Measurements from ENCODE around the gene DTD2. TPM values are rescaled to one million over a fixed set of nuclear protein-coding genes. Genes with fewer than 3 reads are reported as not detected.

The DTD2 gene
- total and polyA plus RNA-seq, 2 of the 8 experiments (the other 6 are each of a cell fraction or from before 2014, with no cell fraction given), result 12.0 to 19.5 TPM

DNA sequence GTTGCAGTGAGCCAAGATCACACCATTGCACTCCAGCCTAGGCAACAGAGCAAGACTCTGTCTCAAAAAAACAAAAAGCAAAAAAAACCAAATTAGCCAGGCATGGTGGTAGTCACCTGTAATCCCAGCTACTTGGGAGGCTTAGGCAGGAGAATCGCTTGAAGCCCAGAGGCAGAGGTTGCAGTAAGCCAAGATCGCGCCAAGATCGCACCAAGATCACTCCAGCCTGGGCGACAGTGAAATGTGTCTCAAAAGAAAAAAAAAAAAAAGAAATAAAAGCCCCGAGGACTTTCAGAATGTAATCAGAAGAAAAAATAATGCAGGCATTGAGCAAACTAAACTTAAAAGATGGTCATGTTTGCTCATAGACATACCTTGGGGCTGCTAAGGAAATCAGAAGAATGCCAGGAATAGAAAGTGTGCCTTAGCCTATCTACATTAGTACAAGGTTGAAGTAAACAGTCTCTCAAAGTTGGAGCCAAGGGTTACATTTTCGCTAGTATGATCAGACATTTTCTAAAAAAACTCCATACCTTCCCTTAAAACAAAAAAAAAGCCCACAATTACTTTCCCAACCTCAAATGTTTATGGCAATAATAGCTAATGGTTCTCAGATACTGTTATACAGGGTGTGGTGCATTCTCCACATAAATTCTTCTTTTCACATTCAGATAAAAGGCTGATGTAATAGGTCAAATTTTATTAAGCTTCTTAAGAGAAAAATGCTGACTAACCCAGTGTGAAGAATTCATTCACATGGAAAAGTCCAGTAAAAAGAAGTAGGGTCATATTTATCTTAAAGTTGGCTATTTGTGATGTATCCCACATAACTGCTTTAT is 15.8 kb downstream of the DTD2 start:
- no peak overlapping the region for H3K27ac ChIP-seq (ENCODE audit: low read depth, low read length)
- no peak overlapping the region for H3K18ac ChIP-seq (ENCODE audit: extremely low read depth, low read length)
- H3K23me2 ChIP-seq (ENCODE audit: low read depth, low read length), result no peaks in the 10 kb centered on the region
- POLR2A ChIA-PET (ENCODE audit: partially characterized antibody), result no interaction called here
- no peak overlapping the region for H2BK12ac ChIP-seq (ENCODE audit: low read depth, low read length)
- no peaks in the 10 kb centered on the region for H4K20me1 ChIP-seq (replicated peaks in 1 of 2; ENCODE audit: control insufficient read depth in 1 of 2, insufficient read depth in 2 of 2, low read length in 2 of 2)
- H4K5ac ChIP-seq (ENCODE audit: insufficient read length, low read depth, low read length), result no peak overlapping the region
- peaks cover 5 to 6% of the 10 kb centered on the region in 2 experiments; a peak in 2 of 4 replicates for H3K9me3 ChIP-seq (ENCODE audit: insufficient read depth in 2 of 2, low read depth in 1 of 2, low read length in 1 of 2)
- H2BK20ac ChIP-seq (ENCODE audit: low read length), result no peak overlapping the region
- H3K14ac ChIP-seq (ENCODE audit: insufficient read length), result no peak overlapping the region
- no peak overlapping the region for H3K4me2 ChIP-seq (ENCODE audit: insufficient read depth in 1 of 2, low read depth in 2 of 2, low read length in 2 of 2)
- H2BK5ac ChIP-seq (ENCODE audit: low read depth, low read length), result no peak overlapping the region
- FAIRE-seq, result no peak
- H3K9ac ChIP-seq (replicated peaks in 1 of 4; ENCODE audit: extremely low read depth in 1 of 4, low read depth in 3 of 4, low read length in 3 of 4), result no peak overlapping the region
- WGBS, 2 experiments (ENCODE audit: extremely low coverage in 1 of 2, insufficient coverage in 1 of 2, insufficient read length in 1 of 2, insufficient replicate concordance in 2 of 2, low coverage in 1 of 2, low lambda C conversion rate in 2 of 2, missing lambda C conversion rate in 1 of 2), result 82% methylated on average over 6 of the region's 7 CpGs; no CpG with 5 or more reads in 1 of the 2 experiments
- no peaks in the 10 kb centered on the region for H3K4me1 ChIP-seq (replicated peaks in 1 of 4; ENCODE audit: control insufficient read depth in 3 of 4, insufficient read depth in 4 of 4, low read length in 3 of 4)
- H2AK5ac ChIP-seq (ENCODE audit: low read depth, low read length), result no peak overlapping the region
- H2BK120ac ChIP-seq (replicated peaks; ENCODE audit: low read depth, low read length), result no peak overlapping the region
- H3K56ac ChIP-seq (replicated peaks; ENCODE audit: insufficient read length, low read depth, low read length), result no peak overlapping the region
- H3K4me3 ChIP-seq (ENCODE audit: extremely low read depth in 1 of 4, insufficient read depth in 2 of 4, low read depth in 3 of 4, low read length in 4 of 4), result no peak overlapping the region
- no peak overlapping the region for H2BK15ac ChIP-seq (ENCODE audit: low read length)
- H3K36me3 ChIP-seq (ENCODE audit: control insufficient read depth in 2 of 4, insufficient read depth in 4 of 4, low read length in 3 of 4), result peaks cover 0 to 2% (median 0%) of the 10 kb centered on the region in 4 experiments; a peak in 1 of 8 replicates
- CTCF ChIA-PET (ENCODE audit: partially characterized antibody), result interaction anchor here (0.6 kb wide), 4 partner anchors 10 to 972 kb away, joined by 3 to 4 read pairs (median 3); no protein-coding TSS in a partner anchor
- no peak overlapping the region for H3K4ac ChIP-seq (replicated peaks; ENCODE audit: insufficient read length, low read depth, low read length)
- no peaks in the 10 kb centered on the region for H3K79me2 ChIP-seq (ENCODE audit: control insufficient read depth in 1 of 2, insufficient read depth in 2 of 2, low read length in 2 of 2)
- H3K27me3 ChIP-seq (replicated peaks in 1 of 4; ENCODE audit: control insufficient read depth in 3 of 4, extremely low read depth in 1 of 4, insufficient read depth in 3 of 4, low read length in 3 of 4), result peaks cover 0 to 1% (median 0%) of the 10 kb centered on the region in 4 experiments; a peak in 1 of 7 replicates
- no peak overlapping the region for H3K23ac ChIP-seq (ENCODE audit: insufficient read length)
- no peak for DNase-seq (ENCODE audit: low read depth in 1 of 2, low spot score in 2 of 2)
- no peaks in the 10 kb centered on the region for H3K79me1 ChIP-seq (ENCODE audit: low read depth, low read length)
- no peak overlapping the region for H4K91ac ChIP-seq (replicated peaks; ENCODE audit: insufficient read length, low read length)
- H4K8ac ChIP-seq (ENCODE audit: extremely low read depth, insufficient read depth, low read length), result no peak overlapping the region
- H2AFZ ChIP-seq (ENCODE audit: low read length), result no peak overlapping the region
- TF ChIP-seq CREB1 (IDR thresholded peaks at IDR 0.05) (no peak), RXRA (IDR thresholded peaks at IDR 0.05; ENCODE audit: insufficient read depth, low read depth, low read length) (no peak), ZNF274 (IDR thresholded peaks at IDR 0.05; ENCODE audit: borderline replicate concordance, extremely low read depth, low read length) (no peak), POU5F1 (IDR thresholded peaks at IDR 0.05; ENCODE audit: low read depth, low read length) (no peak), SP1 (IDR thresholded peaks at IDR 0.05; ENCODE audit: low read depth, low read length) (no peak), HDAC2 (IDR thresholded peaks at IDR 0.05; ENCODE audit: borderline replicate concordance in 1 of 2, low read depth in 2 of 2, low read length in 2 of 2) (no peak), TBP (IDR thresholded peaks at IDR 0.05; ENCODE audit: low read depth, low read length) (no peak), SUZ12 (IDR thresholded peaks at IDR 0.05; ENCODE audit: low read length) (no peak)
- TF ChIP-seq, protein P1, sequence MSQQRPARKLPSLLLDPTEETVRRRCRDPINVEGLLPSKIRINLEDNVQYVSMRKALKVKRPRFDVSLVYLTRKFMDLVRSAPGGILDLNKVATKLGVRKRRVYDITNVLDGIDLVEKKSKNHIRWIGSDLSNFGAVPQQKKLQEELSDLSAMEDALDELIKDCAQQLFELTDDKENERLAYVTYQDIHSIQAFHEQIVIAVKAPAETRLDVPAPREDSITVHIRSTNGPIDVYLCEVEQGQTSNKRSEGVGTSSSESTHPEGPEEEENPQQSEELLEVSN (IDR thresholded peaks at IDR 0.05), result no peak
- TF ChIP-seq, protein P2, sequence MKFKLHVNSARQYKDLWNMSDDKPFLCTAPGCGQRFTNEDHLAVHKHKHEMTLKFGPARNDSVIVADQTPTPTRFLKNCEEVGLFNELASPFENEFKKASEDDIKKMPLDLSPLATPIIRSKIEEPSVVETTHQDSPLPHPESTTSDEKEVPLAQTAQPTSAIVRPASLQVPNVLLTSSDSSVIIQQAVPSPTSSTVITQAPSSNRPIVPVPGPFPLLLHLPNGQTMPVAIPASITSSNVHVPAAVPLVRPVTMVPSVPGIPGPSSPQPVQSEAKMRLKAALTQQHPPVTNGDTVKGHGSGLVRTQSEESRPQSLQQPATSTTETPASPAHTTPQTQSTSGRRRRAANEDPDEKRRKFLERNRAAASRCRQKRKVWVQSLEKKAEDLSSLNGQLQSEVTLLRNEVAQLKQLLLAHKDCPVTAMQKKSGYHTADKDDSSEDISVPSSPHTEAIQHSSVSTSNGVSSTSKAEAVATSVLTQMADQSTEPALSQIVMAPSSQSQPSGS (IDR thresholded peaks at IDR 0.05; ENCODE audit: low read length), result no peak
